Measurements from ENCODE around the gene OR2F2.

The OR2F2 gene

GRCh38 chr7:143954135-143954534 lies 19.1 kb downstream of the OR2F2 start:
- DNase-seq (ENCODE audit: low read depth), result no peak
- TF ChIP-seq CTCF (IDR thresholded peaks at IDR 0.05; ENCODE audit: insufficient read depth, low read depth, low read length, missing control alignments), result no peak
- H3K4me3 ChIP-seq (ENCODE audit: low read length), result no peak overlapping the region

GRCh38 chr7:143954544-143954943 lies 19.5 kb downstream of the OR2F2 start, which contains the start of gene OR2F1:
OR2F1 (plus strand) TSS chr7:143954844; CDS start chr7:143959971, 5,127 bp downstream.
- H3K4me3 ChIP-seq (ENCODE audit: low read length), result no peak within 1 kb of the TSS
- no peak for DNase-seq (ENCODE audit: low read depth)
- no peak for TF ChIP-seq CTCF (IDR thresholded peaks at IDR 0.05; ENCODE audit: insufficient read depth, low read depth, low read length, missing control alignments)

- no peak overlapping the region for H3K4me3 ChIP-seq (ENCODE audit: low read length)
- DNase-seq (ENCODE audit: low read depth), result no peak
- TF ChIP-seq CTCF (IDR thresholded peaks at IDR 0.05; ENCODE audit: insufficient read depth, low read depth, low read length, missing control alignments), result no peak
Observed at GRCh38 chr7:143958781-143959180, 23.7 kb downstream of the OR2F2 start.

- no peak overlapping the region for H3K4me3 ChIP-seq (ENCODE audit: low read length)
- peak; percentile 34 for DNase-seq (ENCODE audit: low read depth)
- no peak for TF ChIP-seq CTCF (IDR thresholded peaks at IDR 0.05; ENCODE audit: insufficient read depth, low read depth, low read length, missing control alignments)
Observed at GRCh38 chr7:143960813-143961610, 26.0 kb downstream of the OR2F2 start.

GRCh38 chr7:143965280-143965679 lies 30.2 kb downstream of the OR2F2 start:
- no peak for DNase-seq (ENCODE audit: low read depth)
- TF ChIP-seq CTCF (IDR thresholded peaks at IDR 0.05; ENCODE audit: insufficient read depth, low read depth, low read length, missing control alignments), result no peak
- no peak overlapping the region for H3K4me3 ChIP-seq (ENCODE audit: low read length)

- TF ChIP-seq CTCF (IDR thresholded peaks at IDR 0.05; ENCODE audit: insufficient read depth, low read depth, low read length, missing control alignments), result no peak
Observed at GRCh38 chr7:143967398-143967797, 32.4 kb downstream of the OR2F2 start.

More at GRCh38 chr7:143967398-143967797, 32.4 kb downstream of the OR2F2 start:
- H3K4me3 ChIP-seq (ENCODE audit: low read length), result no peak overlapping the region
- DNase-seq (ENCODE audit: low read depth), result peak; percentile 60

Measured in epithelial cell of esophagus (primary cell).